ENCODE measurements around the gene IL11. TPM values are rescaled to one million over a fixed set of nuclear protein-coding genes. Genes with fewer than 3 reads are reported as not detected.
"Not testable (repeated sequence)": the region's sequence is repeated elsewhere in the genome, so short reads cannot be mapped to it uniquely, and the experiment has no call there.

Gene IL11
- total RNA-seq, 1 experiment from 2014 or later = not detected

DNA sequence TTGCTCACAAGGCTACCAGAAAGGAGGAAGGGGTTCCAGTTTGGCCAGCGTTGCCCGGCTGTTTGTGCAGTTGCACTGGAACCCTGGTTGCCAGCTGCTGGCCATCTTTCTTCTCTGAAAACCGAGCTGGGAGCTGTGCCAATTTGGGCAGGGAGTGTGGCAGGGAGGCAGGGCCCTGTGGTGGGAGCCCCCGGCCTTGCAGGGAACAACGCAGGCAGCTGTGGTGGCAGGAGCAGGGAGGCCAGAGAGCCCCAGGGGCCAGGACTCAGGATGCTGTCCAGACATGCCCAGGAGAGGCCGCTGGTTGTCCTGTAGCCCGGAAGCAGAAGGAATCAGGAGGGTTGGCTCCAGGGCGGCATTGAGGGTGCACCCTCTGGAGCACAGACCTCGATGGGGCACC lies 25.8 kb downstream of the IL11 start:
- in situ Hi-C loops (cut with HindIII; ENCODE audit: low pct_unique_long_range_greater_than_20kb, low sequenced_read_pairs) = loop anchor here (10.0 kb wide), 1 partner anchor 50 kb away; no protein-coding TSS in a partner anchor
- no peak for DNase-seq (ENCODE audit: low read depth)

- in situ Hi-C loops (cut with HindIII; ENCODE audit: low pct_unique_long_range_greater_than_20kb, low sequenced_read_pairs) = loop anchor here (10.0 kb wide), 1 partner anchor 47 kb away; no protein-coding TSS in a partner anchor
- DNase-seq (ENCODE audit: low read depth) = no peak
Measured at GRCh38 chr19:55341595-55342531, 28.4 kb downstream of the IL11 start.

- in situ Hi-C loops (cut with HindIII; ENCODE audit: low pct_unique_long_range_greater_than_20kb, low sequenced_read_pairs) = loop anchor here (10.0 kb wide), 1 partner anchor 46 kb away; no protein-coding TSS in a partner anchor
- peak; percentile 26 for DNase-seq (ENCODE audit: low read depth)
Measured at GRCh38 chr19:55341171-55341588, 29.1 kb downstream of the IL11 start.

GRCh38 chr19:55340784-55341147 lies 29.5 kb downstream of the IL11 start:
- in situ Hi-C loops (cut with HindIII; ENCODE audit: low pct_unique_long_range_greater_than_20kb, low sequenced_read_pairs) = loop anchor here (10.0 kb wide), 1 partner anchor 46 kb away; no protein-coding TSS in a partner anchor

DNA sequence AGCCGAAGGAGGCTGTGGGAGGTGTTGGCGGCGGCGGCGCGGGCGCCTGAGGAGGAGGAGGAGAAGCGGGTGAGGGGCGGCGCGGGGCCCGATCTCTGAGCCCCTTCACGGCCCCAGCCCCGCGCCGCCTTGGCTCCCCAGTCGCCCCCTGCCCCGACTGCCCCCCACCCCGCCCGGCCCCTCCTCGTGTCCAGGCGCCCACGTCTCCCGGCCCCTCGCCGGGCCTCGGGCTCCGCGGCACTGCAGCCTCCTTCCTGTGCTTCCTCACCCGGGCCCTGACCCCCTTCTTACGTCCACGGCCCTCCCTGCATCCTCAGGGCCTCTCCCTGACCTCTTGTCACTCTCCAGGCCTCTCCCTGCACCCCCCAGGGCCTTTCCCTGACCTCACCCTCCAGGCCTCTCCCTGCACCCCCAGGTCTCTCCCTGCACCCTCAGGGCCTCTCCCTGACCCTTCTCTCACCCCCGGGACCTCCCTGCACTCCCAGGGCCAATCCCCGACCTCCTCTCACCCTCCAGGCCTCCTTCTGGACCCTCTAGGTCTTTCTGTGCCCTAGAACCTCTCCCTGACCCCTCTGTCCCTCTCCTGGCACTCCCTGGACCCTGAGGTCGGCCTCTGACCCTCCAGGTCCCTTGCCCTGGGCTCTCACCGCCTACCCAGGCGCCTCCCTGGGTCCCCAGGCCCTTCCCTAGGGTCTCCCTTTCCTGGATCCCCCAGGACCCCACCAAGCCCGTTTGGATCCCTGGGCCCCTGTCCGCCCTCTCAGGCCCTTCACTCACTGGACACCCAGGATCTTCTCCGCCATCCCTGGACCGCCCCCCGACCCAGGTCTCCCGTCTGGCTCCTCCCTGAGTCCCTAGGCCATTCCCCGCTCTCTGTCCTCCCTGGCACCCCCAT lies 30.1 kb downstream of the IL11 start:
- in situ Hi-C loops (cut with HindIII; ENCODE audit: low pct_unique_long_range_greater_than_20kb, low sequenced_read_pairs) = loop anchor here (10.0 kb wide), 1 partner anchor 45 kb away; no protein-coding TSS in a partner anchor
- DNase-seq (ENCODE audit: low read depth) = no peak

More at GRCh38 chr19:55340784-55341147, 29.5 kb downstream of the IL11 start:
- no peak for DNase-seq (ENCODE audit: low read depth)

DNA sequence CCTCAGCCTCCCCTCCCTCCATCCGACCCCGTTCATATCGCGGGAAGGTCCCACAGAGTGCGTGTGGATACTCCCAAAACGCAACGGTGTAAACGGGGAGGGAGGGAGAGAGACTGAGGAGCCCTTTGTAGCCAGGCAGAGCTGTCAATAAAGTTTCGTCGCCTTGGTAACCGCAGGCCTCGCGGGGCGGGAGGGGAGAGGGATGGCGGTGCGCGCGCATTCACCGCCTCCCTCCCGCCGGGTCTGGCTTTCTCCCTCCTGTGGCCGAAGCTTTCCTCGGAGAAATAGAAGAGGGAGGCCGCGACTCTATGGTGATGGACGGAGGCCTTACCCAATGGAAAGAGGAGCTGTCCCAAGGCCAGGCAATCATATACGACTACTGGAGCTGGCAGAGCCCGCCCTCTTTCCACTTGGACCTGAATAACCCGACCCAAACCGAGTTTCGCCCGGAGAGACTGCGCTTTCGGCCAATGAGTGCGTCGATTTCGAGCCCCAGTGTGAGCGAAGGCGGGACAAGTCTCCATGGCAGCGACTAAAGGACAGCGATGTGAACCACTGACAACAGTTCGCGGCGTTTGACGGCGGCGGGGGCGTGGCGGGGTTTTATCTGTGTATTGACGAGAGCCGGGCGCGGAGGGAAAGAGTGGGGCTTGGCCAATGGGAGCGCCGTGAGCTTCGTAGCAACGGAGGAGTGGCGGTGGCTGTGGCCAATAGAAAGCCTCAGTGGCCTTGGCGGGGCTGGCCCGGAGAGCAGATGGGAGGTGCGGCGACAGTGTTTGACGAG lies 31.0 kb downstream of the IL11 start, which contains the start of gene KMT5C:
Gene KMT5C, plus strand, starts transcription at position 772 of the 784 bp plus-strand sequence. CDS start 2,061 bp downstream, outside the sequence.
- peak; percentile 100 for DNase-seq (ENCODE audit: low read depth)
- in situ Hi-C loops (cut with HindIII; ENCODE audit: low pct_unique_long_range_greater_than_20kb, low sequenced_read_pairs) = no loop called here

DNA sequence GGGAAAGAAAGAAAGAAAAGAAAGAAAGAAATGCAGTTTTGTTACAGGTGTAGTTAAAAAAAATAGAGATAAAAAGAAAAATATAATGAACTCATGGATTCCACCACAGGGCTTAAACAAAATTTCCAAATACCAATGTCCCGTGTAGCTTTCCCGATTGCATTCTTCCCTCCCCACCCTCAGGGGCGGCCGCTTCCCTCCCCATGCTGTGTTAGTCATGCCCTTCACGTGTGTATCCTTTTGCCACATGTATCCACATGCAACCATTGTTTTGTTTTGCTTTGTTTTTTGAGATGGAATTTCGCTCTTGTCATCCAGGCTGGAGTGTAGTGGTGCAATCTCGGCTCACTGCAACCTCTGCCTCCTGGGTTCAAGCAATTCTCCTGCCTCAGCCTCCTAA lies 34.2 kb downstream of the IL11 start:
- DNase-seq (ENCODE audit: low read depth) = no peak
- in situ Hi-C loops (cut with HindIII; ENCODE audit: low pct_unique_long_range_greater_than_20kb, low sequenced_read_pairs) = no loop called here

GRCh38 chr19:55333870-55334269 lies 36.4 kb downstream of the IL11 start:
- DNase-seq (ENCODE audit: low read depth) = peak; percentile 84
- in situ Hi-C loops (cut with HindIII; ENCODE audit: low pct_unique_long_range_greater_than_20kb, low sequenced_read_pairs) = no loop called here

GRCh38 chr19:55329791-55330190 lies 40.5 kb downstream of the IL11 start:
- in situ Hi-C loops (cut with HindIII; ENCODE audit: low pct_unique_long_range_greater_than_20kb, low sequenced_read_pairs) = not testable (repeated sequence)
- peak; percentile 50 for DNase-seq (ENCODE audit: low read depth)

DNA sequence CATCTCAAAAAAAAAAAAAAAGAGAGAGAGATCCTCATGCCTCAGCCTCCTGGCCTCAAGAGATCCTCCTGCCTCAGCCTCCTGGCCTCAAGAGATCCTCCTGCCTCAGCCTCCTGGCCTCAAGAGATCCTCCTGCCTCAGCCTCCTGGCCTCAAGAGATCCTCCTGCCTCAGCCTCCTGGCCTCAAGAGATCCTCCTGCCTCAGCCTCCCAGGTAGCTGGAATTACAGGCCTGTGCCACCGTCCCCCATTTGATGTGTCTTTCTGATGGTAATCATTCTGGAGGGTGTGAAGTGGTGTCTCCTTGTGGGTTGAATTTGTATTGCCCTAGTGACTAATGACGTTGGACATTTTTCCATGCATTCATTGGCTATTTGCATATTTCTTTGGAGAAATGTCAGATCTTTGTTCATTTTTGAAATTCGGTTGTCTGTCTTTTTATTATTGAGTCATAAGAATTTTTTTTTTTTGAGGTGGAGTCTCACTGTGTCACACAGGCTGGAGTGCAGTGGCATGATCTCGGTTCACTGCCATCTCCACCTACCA lies 41.4 kb downstream of the IL11 start:
- DNase-seq (ENCODE audit: low read depth); in situ Hi-C loops (cut with HindIII; ENCODE audit: low pct_unique_long_range_greater_than_20kb, low sequenced_read_pairs): not testable (repeated sequence)

DNA sequence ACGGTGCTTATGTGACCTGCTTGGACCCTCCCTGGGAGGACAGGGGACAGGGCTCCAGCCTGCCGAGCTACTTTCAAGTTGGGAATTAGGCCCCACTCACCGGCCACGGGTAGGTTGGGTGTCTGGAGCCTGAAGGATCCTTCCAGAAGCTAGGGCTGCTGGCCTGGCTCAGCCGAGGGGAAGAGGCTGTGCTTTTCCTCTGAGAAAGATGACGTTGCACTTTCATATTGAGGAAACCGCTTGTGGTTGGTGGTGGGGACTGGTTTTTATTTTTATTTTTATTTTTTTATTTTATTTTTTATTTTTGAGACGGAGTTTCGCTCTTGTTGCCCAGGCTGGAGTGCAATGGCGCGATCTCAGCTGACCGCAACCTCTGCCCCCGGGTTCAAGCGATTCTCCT lies 45.1 kb downstream of the IL11 start, which contains the start of gene TMEM150B:
Gene TMEM150B, minus strand, starts transcription at position 170 of the 400 bp plus-strand sequence. CDS start 4,305 bp downstream, outside the sequence.
- DNase-seq (ENCODE audit: low read depth) = no peak
- in situ Hi-C loops (cut with HindIII; ENCODE audit: low pct_unique_long_range_greater_than_20kb, low sequenced_read_pairs) = no loop called here

DNA sequence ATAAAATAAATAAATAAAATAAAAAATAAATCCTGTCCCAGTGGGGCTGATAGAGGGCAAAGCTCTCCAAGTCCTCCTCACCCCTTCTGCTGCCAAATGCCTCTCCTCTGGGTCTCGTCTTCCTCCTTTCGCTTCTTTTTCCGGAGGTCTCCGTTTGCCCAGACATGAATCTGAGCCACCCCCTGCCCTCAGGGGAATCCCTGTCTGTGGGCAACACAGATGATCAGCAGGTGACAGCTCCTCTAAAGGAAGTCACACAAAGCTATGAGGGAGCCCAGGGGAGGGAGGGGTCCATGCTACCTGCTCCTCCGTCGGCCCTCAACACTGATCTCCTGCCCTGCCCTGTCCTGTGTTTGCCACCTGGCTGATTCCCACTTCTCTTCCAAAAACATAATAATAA lies 45.6 kb downstream of the IL11 start:
- in situ Hi-C loops (cut with HindIII; ENCODE audit: low pct_unique_long_range_greater_than_20kb, low sequenced_read_pairs) = no loop called here
- DNase-seq (ENCODE audit: low read depth) = no peak

DNA sequence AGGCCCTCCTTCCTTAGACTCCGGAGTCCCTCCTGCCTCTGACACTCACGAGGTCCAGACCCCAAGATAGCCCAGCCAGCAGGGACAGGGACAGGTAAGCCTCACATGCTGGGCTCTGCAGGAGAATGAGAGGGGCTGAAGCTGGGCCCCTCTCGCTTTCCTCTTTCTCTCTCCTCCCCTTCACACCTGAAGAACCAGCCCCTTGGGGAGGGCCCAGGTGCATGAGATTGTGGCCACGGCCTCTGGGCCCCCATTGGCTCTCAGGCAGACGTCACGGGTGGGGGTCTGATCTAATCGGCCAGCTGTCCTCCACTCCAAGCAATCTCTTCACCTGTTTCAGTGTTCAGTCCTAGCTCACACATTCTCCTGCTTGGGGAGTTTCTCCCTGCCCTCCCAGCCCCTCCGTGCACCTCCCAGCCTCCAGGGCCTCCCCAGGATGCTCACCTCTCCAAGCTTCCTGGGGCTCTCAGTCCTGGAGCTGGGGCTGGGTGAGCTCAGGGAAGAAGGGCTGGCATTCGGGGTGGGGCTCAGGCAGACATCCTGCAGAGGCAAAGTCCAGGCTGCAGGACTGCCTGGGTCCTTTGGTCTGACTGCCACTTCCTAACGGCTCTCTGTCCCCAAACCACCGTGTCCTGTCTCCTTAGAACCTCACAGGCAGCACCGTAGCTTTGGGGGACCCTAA lies 47.9 kb downstream of the IL11 start:
- no peak for DNase-seq (ENCODE audit: low read depth)
- in situ Hi-C loops (cut with HindIII; ENCODE audit: low pct_unique_long_range_greater_than_20kb, low sequenced_read_pairs) = no loop called here

DNA sequence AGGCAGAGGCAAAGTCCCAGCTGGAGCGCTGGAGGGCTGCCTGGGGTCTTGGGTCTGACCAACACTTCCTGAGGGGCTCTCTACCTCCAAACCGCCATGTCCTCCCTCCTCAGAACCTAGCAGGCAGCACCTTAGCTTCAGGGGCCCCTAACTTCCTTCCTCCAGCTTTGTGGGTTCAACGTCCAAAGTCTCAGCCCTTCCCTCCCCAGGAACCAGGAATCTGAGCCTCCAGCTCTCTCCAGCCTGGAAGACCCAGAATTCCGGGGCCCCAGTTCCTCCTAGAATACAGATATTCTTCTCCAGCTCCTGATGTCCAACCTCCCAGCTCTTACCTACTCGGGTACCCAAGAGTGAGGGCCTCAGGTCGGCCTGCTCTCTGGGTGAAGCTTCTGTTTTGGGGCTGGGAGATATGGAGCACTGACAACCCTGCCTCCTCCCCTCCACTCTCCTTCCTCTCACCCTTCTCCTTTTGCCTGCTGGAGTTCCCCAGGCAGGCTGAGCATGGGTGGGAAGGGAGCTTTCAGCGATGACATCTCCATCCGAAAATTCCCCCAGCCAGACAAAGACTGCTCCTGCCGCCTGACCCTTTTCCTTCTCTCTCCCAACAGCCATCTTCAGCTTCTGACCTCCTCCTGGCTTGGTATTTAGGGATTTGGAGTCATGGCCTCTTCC lies 48.7 kb downstream of the IL11 start:
- in situ Hi-C loops (cut with HindIII; ENCODE audit: low pct_unique_long_range_greater_than_20kb, low sequenced_read_pairs) = no loop called here

DNA sequence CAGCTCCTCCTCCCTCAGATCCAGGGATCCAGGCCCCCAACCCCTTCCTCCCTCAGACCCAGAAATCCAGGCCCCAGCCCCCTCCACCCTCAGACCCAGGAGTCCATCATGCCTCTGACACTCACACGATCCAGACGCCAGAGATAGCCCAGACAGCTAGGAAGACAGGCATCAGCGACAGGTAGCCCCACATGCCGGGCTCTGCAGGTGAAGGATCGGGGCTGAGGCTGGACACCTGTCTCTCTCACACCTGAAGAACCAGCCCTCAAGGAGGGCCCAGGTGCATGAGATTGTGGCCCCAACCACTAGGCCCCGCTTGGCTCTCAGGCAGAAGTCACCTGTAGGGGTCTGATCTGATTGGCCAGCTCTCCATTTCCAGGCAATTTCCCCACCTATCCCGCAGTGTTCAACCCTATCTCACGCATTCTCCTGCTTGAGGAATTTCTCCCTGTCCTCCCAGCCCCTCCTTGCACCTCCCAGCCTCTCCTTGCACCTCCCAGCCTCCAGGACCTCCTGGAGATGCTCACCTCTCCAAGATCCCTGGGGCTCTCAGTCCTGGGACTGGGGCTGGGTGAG lies 49.3 kb downstream of the IL11 start:
- in situ Hi-C loops (cut with HindIII; ENCODE audit: low pct_unique_long_range_greater_than_20kb, low sequenced_read_pairs) = no loop called here
- DNase-seq (ENCODE audit: low read depth) = no peak

More for the DNA sequence above, 48.7 kb downstream of the IL11 start:
- DNase-seq (ENCODE audit: low read depth) = no peak

DNA sequence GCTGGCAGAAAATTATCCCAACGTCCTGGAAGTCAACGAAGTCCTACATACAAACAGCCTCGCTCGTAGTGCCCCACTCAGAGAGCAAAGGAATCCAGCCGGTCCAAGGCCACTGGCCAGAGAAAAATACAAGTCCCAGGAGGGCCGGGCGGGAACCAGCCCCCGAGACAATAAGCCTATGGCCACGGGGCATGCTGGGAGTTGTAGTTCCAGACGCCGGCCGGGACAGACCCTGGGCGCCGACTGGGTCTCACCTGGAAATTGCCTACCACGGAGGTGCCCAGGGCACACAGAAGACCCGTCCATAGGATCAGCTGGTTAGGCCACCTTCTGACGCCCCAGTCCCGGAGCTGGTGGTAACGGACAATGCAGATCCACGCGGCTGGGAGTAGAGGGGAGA lies 50.5 kb downstream of the IL11 start:
- in situ Hi-C loops (cut with HindIII; ENCODE audit: low pct_unique_long_range_greater_than_20kb, low sequenced_read_pairs) = no loop called here

More for the DNA sequence above, 50.5 kb downstream of the IL11 start:
- DNase-seq (ENCODE audit: low read depth) = no peak
